Mesendoderm (in vitro differentiated cells): ENCODE data around the gene IFFO2.

Source experiments
- DNase-seq: peaks from one replicate; pipeline ENCODE4 v3.0.0; 2013
- H2AK5ac ChIP-seq: 2 replicates; pipeline ENCODE4 v1.6.1; 2013; ENCODE audit warnings: low read length, inconsistent platforms
- H2BK120ac ChIP-seq: 2 replicates; pipeline ENCODE4 v1.6.1; 2013; ENCODE audit warnings: low read depth, mild to moderate bottlenecking, low read length, moderate library complexity, mixed read lengths
- H2BK15ac ChIP-seq: replicated peaks from 2 replicates; pipeline ENCODE4 v1.6.1; 2013; ENCODE audit warnings: low read depth, mild to moderate bottlenecking, moderate library complexity
- H2BK5ac ChIP-seq: 2 replicates; pipeline ENCODE4 v1.6.1; 2013; ENCODE audit warnings: low read length, inconsistent platforms
- H3K18ac ChIP-seq: 2 replicates; pipeline ENCODE4 v1.6.1; 2013; ENCODE audit warnings: mild to moderate bottlenecking, low read length, mixed read lengths
- H3K23ac ChIP-seq: one replicate; pipeline ENCODE4 v1.6.1; 2013; ENCODE audit warnings: low read length
- H3K27ac ChIP-seq: 2 replicates; pipeline ENCODE4 v1.5.1; 2013; ENCODE audit warnings: low read depth, mild to moderate bottlenecking, inconsistent platforms, low read length, moderate library complexity
- H3K27me3 ChIP-seq: 2 replicates; pipeline ENCODE4 v1.6.1; 2013; ENCODE audit warnings: low read length, control low read depth, mild to moderate bottlenecking, inconsistent platforms; ENCODE audit not compliant: insufficient read depth, poor library complexity
- H3K36me3 ChIP-seq: 2 replicates; pipeline ENCODE4 v1.6.1; 2013; ENCODE audit warnings: low read length, inconsistent platforms; ENCODE audit not compliant: control insufficient read depth, insufficient read depth
- H3K4ac ChIP-seq: one replicate; pipeline ENCODE4 v1.6.1; 2013; ENCODE audit warnings: low read depth, mild to moderate bottlenecking, low read length, moderate library complexity
- H3K4me1 ChIP-seq: 2 replicates; pipeline ENCODE4 v1.6.1; 2013; ENCODE audit warnings: low read depth, low read length, inconsistent platforms; ENCODE audit not compliant: control insufficient read depth
- H3K4me2 ChIP-seq: 2 replicates; pipeline ENCODE4 v1.6.1; 2013; ENCODE audit warnings: low read length
- H3K4me3 ChIP-seq: 2 replicates; pipeline ENCODE4 v1.5.1; 2013; ENCODE audit warnings: mild to moderate bottlenecking, low read length
- H3K56ac ChIP-seq: one replicate; pipeline ENCODE4 v1.6.1; 2013; ENCODE audit warnings: low read length
- H3K79me1 ChIP-seq: 2 replicates; pipeline ENCODE4 v1.6.1; 2013; ENCODE audit warnings: low read length, inconsistent platforms
- H3K79me2 ChIP-seq: 2 replicates; pipeline ENCODE4 v1.6.1; 2013; ENCODE audit warnings: mild to moderate bottlenecking, low read length; ENCODE audit not compliant: control insufficient read depth, insufficient read depth
- H3K9ac ChIP-seq: 2 replicates; pipeline ENCODE4 v1.6.1; 2013; ENCODE audit warnings: low read length, inconsistent platforms
- H4K5ac ChIP-seq: one replicate; pipeline ENCODE4 v1.6.1; 2013; ENCODE audit warnings: low read length
- H4K8ac ChIP-seq: one replicate; pipeline ENCODE4 v1.6.1; 2013; ENCODE audit warnings: low read depth, mild to moderate bottlenecking, control low read depth, low read length, moderate library complexity
- WGBS: extraction: QIAGEN DNeasy Blood & Tissue Kit; methylation state at CpG from one replicate; pipeline ENCODE4 v1.1.7; 2013; ENCODE audit warnings: low lambda C conversion rate, missing lambda C conversion rate; ENCODE audit not compliant: insufficient coverage; ENCODE audit errors: extremely low coverage; 5-methylcytosine and 5-hydroxymethylcytosine counted together

IFFO2 gene

DNA sequence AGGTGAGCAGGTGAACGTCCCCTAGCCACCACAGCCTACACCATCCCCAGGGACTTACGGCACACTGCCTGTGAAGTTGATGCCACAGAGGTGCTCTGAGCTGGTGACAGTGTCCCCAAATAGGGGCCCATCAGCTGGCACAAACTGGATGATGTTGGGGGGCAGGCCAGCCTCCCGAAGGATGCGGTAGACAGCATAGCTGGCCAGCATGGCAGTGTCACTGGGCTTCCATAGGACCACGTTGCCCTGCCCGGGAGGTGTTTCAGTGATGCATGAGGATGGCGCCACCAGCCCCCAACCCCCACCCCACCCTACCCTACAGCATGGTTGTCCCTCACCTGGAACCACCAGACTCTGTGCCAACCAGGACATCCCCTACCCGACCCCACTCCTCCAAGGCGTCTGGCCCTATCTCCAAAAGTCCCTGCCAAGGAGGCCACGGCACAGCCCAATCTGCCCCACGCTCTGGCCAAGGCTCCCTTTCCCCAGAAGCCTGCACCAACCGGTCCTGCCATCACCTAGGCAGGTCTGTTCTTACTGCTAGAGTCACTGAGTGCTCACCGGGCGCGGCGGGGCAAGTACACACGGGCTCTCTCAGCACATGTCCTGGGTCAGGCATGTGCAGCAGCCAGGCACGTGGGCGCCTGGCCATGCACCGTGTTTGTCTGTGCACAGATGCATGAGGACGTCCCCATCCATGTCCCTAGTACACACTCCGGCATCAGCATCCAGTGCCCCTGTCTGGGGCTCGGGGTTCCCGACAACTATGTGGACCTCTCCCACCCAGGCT, 74.6 kb downstream of the IFFO2 start:
- H3K27me3 ChIP-seq, result no peaks in the 10 kb centered on the region
- no peak overlapping the region for H3K56ac ChIP-seq
- H3K4me2 ChIP-seq, result no peak overlapping the region
- no peak overlapping the region for H2BK15ac ChIP-seq
- no peak overlapping the region for H2AK5ac ChIP-seq
- no CpG with 5 or more reads among the region's 24 CpGs for WGBS
- H3K36me3 ChIP-seq, result no peaks in the 10 kb centered on the region
- H3K4ac ChIP-seq, result no peak overlapping the region
- H3K27ac ChIP-seq, result no peak overlapping the region
- no peaks in the 10 kb centered on the region for H3K79me1 ChIP-seq
- no peak overlapping the region for H2BK120ac ChIP-seq
- H3K79me2 ChIP-seq, result no peaks in the 10 kb centered on the region
- no peaks in the 10 kb centered on the region for H3K4me1 ChIP-seq
- no peak overlapping the region for H3K9ac ChIP-seq
- H3K4me3 ChIP-seq, result no peak overlapping the region
- H2BK5ac ChIP-seq, result no peak overlapping the region
- H4K8ac ChIP-seq, result no peak overlapping the region
- H3K23ac ChIP-seq, result no peak overlapping the region
- DNase-seq, result no peak
- no peak overlapping the region for H4K5ac ChIP-seq
- no peak overlapping the region for H3K18ac ChIP-seq

DNA sequence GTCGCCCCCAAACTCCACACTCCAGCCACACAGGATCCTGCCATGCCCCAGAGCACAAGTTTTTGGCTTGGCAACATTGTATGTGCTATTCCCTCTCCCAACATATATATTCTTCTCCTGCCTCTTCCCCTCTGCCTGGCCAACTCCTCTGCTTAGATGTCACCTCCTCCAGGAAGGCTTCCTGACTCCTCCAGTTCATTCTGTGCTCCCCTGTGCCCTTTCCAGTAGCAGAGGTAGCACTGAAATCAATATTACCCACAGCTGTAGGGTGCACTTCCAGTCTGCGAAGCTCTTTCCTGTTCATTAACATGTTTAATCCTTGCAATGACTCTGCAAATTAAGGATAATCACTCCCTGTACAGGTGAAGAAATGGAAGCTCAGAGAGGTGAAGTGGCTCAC, 75.3 kb downstream of the IFFO2 start:
- Histone ChIP-seq H3K4me3 (no peak overlapping the region), H2BK15ac (no peak overlapping the region), H2AK5ac (no peak overlapping the region), H3K23ac (no peak overlapping the region), H4K8ac (no peak overlapping the region), H3K4me2 (no peak overlapping the region), H3K9ac (no peak overlapping the region), H3K79me1 (no peaks in the 10 kb centered on the region), H3K79me2 (no peaks in the 10 kb centered on the region), H3K27me3 (no peaks in the 10 kb centered on the region), H3K56ac (no peak overlapping the region), H3K4me1 (no peaks in the 10 kb centered on the region), H3K4ac (no peak overlapping the region), H3K27ac (no peak overlapping the region), H2BK5ac (no peak overlapping the region), H3K36me3 (no peaks in the 10 kb centered on the region), H4K5ac (no peak overlapping the region), H2BK120ac (no peak overlapping the region), H3K18ac (no peak overlapping the region)
- no CpG with 5 or more reads among the region's 2 CpGs for WGBS
- no peak for DNase-seq

DNA sequence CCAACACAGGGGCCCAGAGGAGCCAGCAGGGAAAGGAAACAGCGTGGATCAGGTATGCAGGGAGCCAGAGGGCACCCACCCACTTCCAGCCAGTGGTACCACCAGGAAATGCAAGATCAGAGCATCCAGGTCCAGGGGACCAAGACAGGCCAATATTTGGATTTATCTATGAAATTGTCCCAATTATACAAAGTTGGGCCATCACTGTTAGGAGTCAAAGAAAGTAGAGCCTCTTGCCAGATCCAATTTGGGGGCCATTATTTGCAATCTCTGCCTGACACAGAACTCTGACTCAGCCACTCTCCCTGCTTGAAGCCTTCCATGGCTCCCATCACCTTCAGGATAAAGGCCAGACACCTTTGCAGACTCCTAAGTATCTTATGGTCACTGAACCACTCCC, 75.9 kb downstream of the IFFO2 start:
- Histone ChIP-seq H2AK5ac (no peak overlapping the region), H3K27me3 (no peaks in the 10 kb centered on the region), H4K5ac (no peak overlapping the region), H3K36me3 (no peaks in the 10 kb centered on the region), H3K4me2 (no peak overlapping the region), H2BK120ac (no peak overlapping the region), H3K79me2 (no peaks in the 10 kb centered on the region), H3K4ac (no peak overlapping the region), H3K18ac (no peak overlapping the region), H3K27ac (no peak overlapping the region), H3K9ac (no peak overlapping the region), H4K8ac (no peak overlapping the region), H3K23ac (no peak overlapping the region), H2BK15ac (no peak overlapping the region), H3K79me1 (no peaks in the 10 kb centered on the region), H3K4me3 (no peak overlapping the region), H3K4me1 (no peaks in the 10 kb centered on the region), H3K56ac (no peak overlapping the region), H2BK5ac (no peak overlapping the region)
- DNase-seq, result no peak
- WGBS, result no CpG with 5 or more reads among the region's 1 CpG

DNA sequence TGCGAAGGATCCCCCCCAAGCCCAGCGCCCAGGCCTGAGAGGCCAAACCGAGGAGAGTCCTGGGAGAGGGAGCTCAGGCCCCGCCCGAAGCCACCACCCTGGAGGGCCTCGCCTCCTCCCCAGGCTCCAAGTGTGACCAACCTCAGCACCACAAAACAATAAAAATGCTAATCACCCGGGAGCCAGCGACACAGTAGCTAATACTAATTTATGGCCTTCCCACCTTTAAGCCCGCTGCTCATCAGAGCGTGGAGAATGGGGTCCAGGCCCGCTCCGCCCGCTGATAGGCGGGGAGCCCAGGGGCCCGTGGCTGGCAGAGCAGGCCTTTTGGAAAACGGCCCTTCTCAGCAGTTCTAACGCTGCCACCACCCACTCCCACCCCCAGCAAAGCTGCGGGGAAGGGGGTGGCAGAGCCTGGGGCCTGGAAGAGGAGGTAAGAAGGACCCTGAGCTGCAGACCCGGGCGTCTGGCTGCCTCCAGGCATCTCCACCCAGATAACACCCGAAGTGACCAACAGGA, 76.6 kb downstream of the IFFO2 start:
- Histone ChIP-seq H3K4me3 (no peak overlapping the region), H2BK5ac (no peak overlapping the region), H3K23ac (no peak overlapping the region), H2BK120ac (no peak overlapping the region), H3K4me1 (no peaks in the 10 kb centered on the region), H4K5ac (no peak overlapping the region), H3K36me3 (no peaks in the 10 kb centered on the region), H3K4ac (no peak overlapping the region), H3K79me1 (no peaks in the 10 kb centered on the region), H3K9ac (no peak overlapping the region), H3K27ac (no peak overlapping the region), H2BK15ac (no peak overlapping the region), H2AK5ac (no peak overlapping the region), H3K27me3 (no peaks in the 10 kb centered on the region), H3K56ac (no peak overlapping the region), H4K8ac (no peak overlapping the region), H3K4me2 (no peak overlapping the region), H3K18ac (no peak overlapping the region), H3K79me2 (no peaks in the 10 kb centered on the region)
- no peak for DNase-seq
- no CpG with 5 or more reads among the region's 21 CpGs for WGBS

DNA sequence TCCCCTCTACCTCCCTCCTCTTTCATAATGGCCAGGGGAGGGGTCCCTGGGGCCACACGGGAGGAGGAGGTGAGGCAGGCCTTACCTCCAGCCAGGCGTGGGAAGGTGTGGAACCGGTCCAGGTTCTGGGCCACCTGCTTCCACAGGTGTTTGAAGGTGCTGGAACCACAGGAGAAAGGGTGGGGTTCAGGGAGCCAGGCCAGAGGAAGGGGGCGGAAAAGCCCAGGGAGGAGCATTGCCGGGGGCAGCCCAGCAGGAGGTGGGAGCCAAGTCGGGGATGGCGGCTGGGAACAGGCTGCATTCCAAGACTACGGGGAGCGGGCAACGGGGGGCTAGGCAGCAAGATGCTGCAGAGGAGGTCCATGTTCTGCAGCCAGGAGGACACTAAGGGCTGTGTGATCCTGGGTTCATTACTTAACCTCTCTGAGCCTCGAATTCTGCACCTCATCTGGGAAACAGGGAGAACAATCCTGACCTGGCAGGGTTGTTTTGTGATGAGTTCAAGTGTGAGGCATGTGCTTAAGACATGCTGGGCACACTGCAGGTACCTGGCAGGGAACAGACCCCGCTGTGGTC, 77.2 kb downstream of the IFFO2 start:
- Histone ChIP-seq H3K23ac (no peak overlapping the region), H2BK5ac (no peak overlapping the region), H3K4me2 (no peak overlapping the region), H2AK5ac (no peak overlapping the region), H3K79me1 (no peaks in the 10 kb centered on the region), H3K4me1 (no peaks in the 10 kb centered on the region), H2BK120ac (no peak overlapping the region), H3K27ac (no peak overlapping the region), H3K18ac (no peak overlapping the region), H3K36me3 (no peaks in the 10 kb centered on the region), H2BK15ac (no peak overlapping the region), H3K79me2 (no peaks in the 10 kb centered on the region), H4K5ac (no peak overlapping the region), H3K4ac (no peak overlapping the region), H3K56ac (no peak overlapping the region), H4K8ac (no peak overlapping the region), H3K27me3 (no peaks in the 10 kb centered on the region), H3K4me3 (no peak overlapping the region), H3K9ac (no peak overlapping the region)
- DNase-seq, result no peak
- no CpG with 5 or more reads among the region's 12 CpGs for WGBS
